Esophagus muscularis mucosa (tissue), 4 donors: ENCODE results near the gene LGALS3BP. TPM values are rescaled to one million over a fixed set of nuclear protein-coding genes. Genes with fewer than 3 reads are reported as not detected.

Experiments
- DNase-seq: peaks from one replicate; pipeline ENCODE4 v3.0.0-alpha.2; 2017; ENCODE audit errors: extremely low spot score
- H3K27ac ChIP-seq, 4 donors: fragments of 200-600 bp; sonication (generic); replicated peaks in 1 of 4; 1 replicate in 3 of 4; 2 replicates in 1 of 4; pipeline ENCODE4 v1.5.1; 2016 to 2019; ENCODE audit warnings: mild to moderate bottlenecking in 1 of 4
- H3K27me3 ChIP-seq, 4 donors: fragments of 200-600 bp; sonication (generic); one replicate each; pipeline versions ENCODE4 v1.5.1 to v1.6.0; 2016 to 2019
- H3K36me3 ChIP-seq, 4 donors: fragments of 200-600 bp; sonication (generic); one replicate each; pipeline ENCODE4 v1.5.1; 2016 to 2019
- H3K4me1 ChIP-seq, 4 donors: fragments of 200-600 bp; sonication (generic); one replicate each; pipeline ENCODE4 v1.5.1; 2016 to 2019
- H3K4me3 ChIP-seq, 4 donors: fragments of 200-600 bp; sonication (generic); 1 replicate in 2 of 4; 2 replicates in 2 of 4; pipeline ENCODE4 v1.5.1; 2016 to 2019; ENCODE audit warnings: mild to moderate bottlenecking in 4 of 4, moderate library complexity in 1 of 4
- H3K9me3 ChIP-seq, 4 donors: fragments of 200-600 bp; sonication (generic); 1 replicate in 3 of 4; 2 replicates in 1 of 4; pipeline ENCODE4 v1.5.1; 2016 to 2019
- EP300 ChIP-seq: sonication (generic); formaldehyde crosslinking; IDR thresholded peaks from one replicate; pipeline ENCODE4 v1.6.1; 2017; ENCODE audit warnings: antibody characterized with exemption
- POLR2A ChIP-seq: fragments of 450-650 bp; IDR thresholded peaks from one replicate; pipeline ENCODE4 v1.6.1; 2017; ENCODE audit warnings: antibody characterized with exemption, moderate library complexity, mild to moderate bottlenecking, low read depth
- POLR2AphosphoS5 ChIP-seq, 2 donors: sonication (generic); formaldehyde crosslinking; IDR thresholded peaks; one replicate each; pipeline ENCODE4 v1.6.1; 2017; ENCODE audit warnings: antibody characterized with exemption in 2 of 2
- WGBS: methylation state at CpG from one replicate; pipeline ENCODE4 v1.1.5; 2018; 5-methylcytosine and 5-hydroxymethylcytosine counted together
- intact Hi-C: fragments of 100-400 bp; cut with DNase I; formaldehyde crosslinking; loops from one replicate; pipeline ENCODE4 v1.15.1; 2023
- total RNA-seq, 4 donors: library from RNA; depleted of rRNA; stranded (reverse); fragments of >200 nt; gene quantifications; one replicate each; pipeline versions ENCODE4 v1.1.0 to v1.2.1, GENCODE V29; 2016
- TF ChIP-seq, protein P1 (sequence below), 3 experiments: fragments of 200-600 bp in 2 of 3; fragments of 450-650 bp in 1 of 3; sonication (generic) in 2 of 3; IDR thresholded peaks; one replicate each; pipeline ENCODE4 v1.5.1; 2017 to 2019; ENCODE audit warnings: antibody characterized with exemption in 3 of 3, mild to moderate bottlenecking in 2 of 3, moderate library complexity in 1 of 3

The LGALS3BP gene
- total RNA-seq, 4 donors from 2014 or later = 106 to 284 (median 197) TPM

DNA sequence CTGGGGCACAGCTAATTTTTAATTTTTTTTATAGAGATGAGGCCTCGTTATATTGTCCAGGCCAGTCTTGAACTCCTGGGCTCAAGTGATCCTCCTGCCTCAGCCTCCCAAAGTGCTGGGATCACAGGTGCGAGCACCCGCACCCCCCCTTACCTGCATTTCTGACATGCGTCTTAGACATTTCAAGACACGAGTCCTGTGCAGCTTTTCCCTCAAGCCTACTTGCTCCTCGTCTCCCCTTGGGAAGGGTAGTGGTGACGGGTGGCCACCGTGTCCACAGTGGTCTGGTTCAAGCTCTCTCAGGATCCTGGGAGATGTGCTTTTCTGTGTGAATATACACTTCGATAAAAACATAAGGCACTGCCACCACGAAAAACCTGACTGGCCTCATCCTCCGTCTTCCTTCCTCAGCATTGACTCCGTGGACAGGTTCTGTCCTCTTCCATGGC, 20.2 kb upstream of the LGALS3BP start:
- WGBS = 92% methylated on average over 12 of the region's 12 CpGs
- Histone ChIP-seq H3K27ac (no peak overlapping the region), H3K4me3 (no peak overlapping the region), H3K4me1 (peaks cover 11 to 28% (median 17%) of the 10 kb centered on the region in 4 donors), H3K27me3 (no peaks in the 10 kb centered on the region), H3K9me3 (no peaks in the 10 kb centered on the region), H3K36me3 (peaks cover 12 to 57% (median 39%) of the 10 kb centered on the region in 4 donors)
- intact Hi-C loops = no loop called here
- no peak for DNase-seq
- TF ChIP-seq EP300 (no peak), POLR2AphosphoS5 (IDR thresholded peaks at IDR 0.05) (no peak), POLR2A (no peak)
- TF ChIP-seq, protein P1, sequence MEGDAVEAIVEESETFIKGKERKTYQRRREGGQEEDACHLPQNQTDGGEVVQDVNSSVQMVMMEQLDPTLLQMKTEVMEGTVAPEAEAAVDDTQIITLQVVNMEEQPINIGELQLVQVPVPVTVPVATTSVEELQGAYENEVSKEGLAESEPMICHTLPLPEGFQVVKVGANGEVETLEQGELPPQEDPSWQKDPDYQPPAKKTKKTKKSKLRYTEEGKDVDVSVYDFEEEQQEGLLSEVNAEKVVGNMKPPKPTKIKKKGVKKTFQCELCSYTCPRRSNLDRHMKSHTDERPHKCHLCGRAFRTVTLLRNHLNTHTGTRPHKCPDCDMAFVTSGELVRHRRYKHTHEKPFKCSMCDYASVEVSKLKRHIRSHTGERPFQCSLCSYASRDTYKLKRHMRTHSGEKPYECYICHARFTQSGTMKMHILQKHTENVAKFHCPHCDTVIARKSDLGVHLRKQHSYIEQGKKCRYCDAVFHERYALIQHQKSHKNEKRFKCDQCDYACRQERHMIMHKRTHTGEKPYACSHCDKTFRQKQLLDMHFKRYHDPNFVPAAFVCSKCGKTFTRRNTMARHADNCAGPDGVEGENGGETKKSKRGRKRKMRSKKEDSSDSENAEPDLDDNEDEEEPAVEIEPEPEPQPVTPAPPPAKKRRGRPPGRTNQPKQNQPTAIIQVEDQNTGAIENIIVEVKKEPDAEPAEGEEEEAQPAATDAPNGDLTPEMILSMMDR (IDR thresholded peaks at IDR 0.05) = no peak

DNA sequence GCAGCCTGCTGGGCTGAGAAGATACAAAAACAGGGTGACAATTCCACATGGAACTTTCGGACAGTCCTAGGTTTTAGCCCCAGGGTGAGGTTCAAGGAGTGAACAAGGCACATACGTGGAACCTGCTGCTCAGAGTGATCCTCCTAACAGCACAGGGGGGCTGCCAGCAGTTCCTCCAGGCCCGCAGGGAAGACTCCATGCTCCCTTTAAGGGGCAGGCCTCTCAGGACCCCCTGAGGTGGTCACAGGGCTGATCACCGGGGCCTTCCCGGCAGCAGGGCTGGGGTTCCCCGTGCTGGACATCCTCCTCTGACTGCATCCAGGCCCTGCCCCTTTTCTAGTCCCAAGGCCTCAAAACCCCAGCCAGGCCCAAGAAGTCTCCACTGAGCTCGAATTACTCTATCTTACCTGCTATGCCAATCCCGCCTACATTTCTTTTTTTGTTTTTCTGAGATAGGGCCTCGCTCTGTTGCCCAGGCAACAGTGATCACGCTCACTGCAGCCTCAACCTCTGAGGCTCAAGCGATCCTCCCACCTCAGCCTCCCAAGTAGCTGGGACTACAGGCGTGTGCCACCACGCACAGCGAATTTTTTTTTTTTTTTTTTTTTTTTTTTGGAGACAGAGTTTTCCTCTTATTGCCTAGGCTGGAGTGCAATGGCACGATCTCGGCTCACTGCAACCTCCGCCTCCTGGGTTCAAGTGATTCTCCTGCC, 19.5 kb upstream of the LGALS3BP start:
- no peak for DNase-seq

DNA sequence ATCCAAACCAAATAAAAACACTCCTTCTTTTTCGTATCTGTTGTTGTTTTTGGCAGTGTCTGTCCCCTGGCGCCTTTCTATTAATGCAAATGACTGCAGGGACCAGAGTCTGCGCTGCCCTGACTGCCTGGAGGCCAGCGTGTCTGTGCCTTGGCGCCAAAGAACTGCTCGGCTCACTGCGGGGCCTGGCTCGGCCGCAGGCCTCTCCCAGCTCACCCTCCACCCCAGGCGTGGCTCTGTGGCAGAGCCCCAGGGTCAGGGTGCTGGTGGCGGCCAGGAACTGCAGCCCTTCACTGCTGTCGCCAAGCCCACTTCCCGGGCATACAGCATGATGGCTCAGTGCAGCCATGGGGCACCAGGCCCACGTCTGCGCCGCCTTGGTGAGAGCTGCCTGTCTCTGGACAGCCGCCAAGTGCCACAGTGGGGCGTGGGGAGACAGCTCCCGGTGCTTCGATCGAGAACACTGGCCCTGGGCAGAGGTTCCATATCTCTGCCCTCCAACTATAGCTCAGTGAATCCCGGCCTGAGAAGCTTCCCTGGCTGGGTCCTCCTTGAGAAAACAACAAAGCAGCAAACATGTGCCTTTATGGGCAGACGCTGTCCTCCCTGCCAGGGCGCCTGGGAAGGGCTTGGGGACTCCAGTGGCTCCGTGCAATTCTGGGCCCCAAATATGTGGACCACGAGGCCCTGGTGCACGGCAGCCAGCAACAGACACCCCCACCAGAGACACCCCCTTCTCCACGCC, 18.8 kb upstream of the LGALS3BP start:
- no peaks in the 10 kb centered on the region for H3K9me3 ChIP-seq
- H3K4me1 ChIP-seq = peaks cover 11 to 25% (median 16%) of the 10 kb centered on the region in 4 donors
- no peak overlapping the region for H3K4me3 ChIP-seq
- no peaks in the 10 kb centered on the region for H3K27me3 ChIP-seq
- H3K36me3 ChIP-seq = peaks cover 12 to 72% (median 54%) of the 10 kb centered on the region in 4 donors
- WGBS = 79% methylated on average over 13 of the region's 28 CpGs
- intact Hi-C loops = no loop called here
- no peak for TF ChIP-seq EP300
- no peak for DNase-seq
- H3K27ac ChIP-seq = no peak overlapping the region

More for the DNA sequence above, 19.5 kb upstream of the LGALS3BP start:
- Histone ChIP-seq H3K4me3 (no peak overlapping the region), H3K27me3 (no peaks in the 10 kb centered on the region), H3K36me3 (peaks cover 12 to 64% (median 46%) of the 10 kb centered on the region in 4 donors), H3K4me1 (peaks cover 11 to 28% (median 17%) of the 10 kb centered on the region in 4 donors), H3K27ac (no peak overlapping the region), H3K9me3 (no peaks in the 10 kb centered on the region)
- intact Hi-C loops = no loop called here
- WGBS = 97% methylated on average over 15 of the region's 17 CpGs
- TF ChIP-seq POLR2AphosphoS5 (IDR thresholded peaks at IDR 0.05) (no peak), EP300 (no peak)

DNA sequence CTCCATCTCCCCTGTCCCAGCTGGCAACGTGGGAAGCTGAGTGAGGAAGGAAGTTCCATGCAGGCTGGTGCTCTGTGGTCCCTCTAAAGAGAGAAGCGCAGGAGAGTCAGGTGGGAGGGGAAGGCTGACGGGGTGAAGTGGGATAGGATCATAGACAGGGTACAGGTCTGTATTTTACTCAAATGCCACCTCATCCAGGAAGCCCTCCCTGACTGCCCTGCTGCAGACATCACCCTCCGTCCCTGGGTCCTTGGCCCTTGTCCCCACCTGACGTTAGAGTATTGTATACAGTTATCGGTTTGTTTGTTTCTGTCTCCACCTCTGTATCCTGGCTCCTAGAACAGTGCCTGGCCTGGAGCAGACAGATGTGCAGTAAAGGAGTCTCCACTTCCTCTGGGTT, 18.2 kb upstream of the LGALS3BP start:
- H3K4me3 ChIP-seq = no peak overlapping the region
- H3K36me3 ChIP-seq = peaks cover 12 to 77% (median 57%) of the 10 kb centered on the region in 4 donors
- DNase-seq = no peak
- no peaks in the 10 kb centered on the region for H3K9me3 ChIP-seq
- H3K4me1 ChIP-seq = peaks cover 7 to 27% (median 19%) of the 10 kb centered on the region in 4 donors
- no peak overlapping the region for H3K27ac ChIP-seq
- 82% methylated on average over 6 of the region's 6 CpGs for WGBS
- H3K27me3 ChIP-seq = no peaks in the 10 kb centered on the region
- no peak for TF ChIP-seq POLR2A
- TF ChIP-seq EP300 = no peak
- intact Hi-C loops = no loop called here

DNA sequence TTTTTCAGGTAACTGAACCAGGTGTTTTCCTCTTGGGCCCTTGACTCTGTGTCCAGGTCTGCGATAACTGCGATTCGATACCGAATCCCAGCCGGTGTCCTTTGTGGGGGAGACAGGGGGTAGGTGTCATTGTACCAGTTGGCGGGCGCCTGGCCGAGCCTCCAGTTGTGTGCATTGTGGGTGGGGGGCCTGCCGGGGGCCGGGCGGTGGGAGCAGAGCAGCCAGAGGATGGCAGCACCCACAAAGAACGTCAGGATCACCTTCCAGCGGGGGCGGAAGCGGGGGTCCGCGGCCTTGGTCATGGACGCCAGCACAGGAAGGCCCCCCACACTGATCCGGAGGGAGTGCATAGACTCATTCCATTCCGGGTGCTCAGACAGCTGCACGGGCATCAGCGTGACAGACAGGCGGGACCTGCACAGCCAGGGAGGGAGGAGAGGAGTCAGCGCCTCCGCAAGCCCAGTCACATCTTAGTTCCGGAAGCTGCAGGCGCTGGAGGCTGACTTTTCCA, 17.6 kb upstream of the LGALS3BP start:
- no peak overlapping the region for H3K4me3 ChIP-seq
- TF ChIP-seq POLR2A (no peak), POLR2AphosphoS5 (IDR thresholded peaks at IDR 0.05) (no peak), EP300 (no peak)
- TF ChIP-seq, protein P1 (IDR thresholded peaks at IDR 0.05) = no peak
- no peak for DNase-seq
- intact Hi-C loops = no loop called here
- no peaks in the 10 kb centered on the region for H3K27me3 ChIP-seq
- H3K27ac ChIP-seq = no peak overlapping the region
- peaks cover 7 to 24% (median 20%) of the 10 kb centered on the region in 4 donors for H3K4me1 ChIP-seq
- peaks cover 12 to 78% (median 63%) of the 10 kb centered on the region in 4 donors for H3K36me3 ChIP-seq
- WGBS = 97% methylated on average over 22 of the region's 27 CpGs
- H3K9me3 ChIP-seq = no peaks in the 10 kb centered on the region

DNA sequence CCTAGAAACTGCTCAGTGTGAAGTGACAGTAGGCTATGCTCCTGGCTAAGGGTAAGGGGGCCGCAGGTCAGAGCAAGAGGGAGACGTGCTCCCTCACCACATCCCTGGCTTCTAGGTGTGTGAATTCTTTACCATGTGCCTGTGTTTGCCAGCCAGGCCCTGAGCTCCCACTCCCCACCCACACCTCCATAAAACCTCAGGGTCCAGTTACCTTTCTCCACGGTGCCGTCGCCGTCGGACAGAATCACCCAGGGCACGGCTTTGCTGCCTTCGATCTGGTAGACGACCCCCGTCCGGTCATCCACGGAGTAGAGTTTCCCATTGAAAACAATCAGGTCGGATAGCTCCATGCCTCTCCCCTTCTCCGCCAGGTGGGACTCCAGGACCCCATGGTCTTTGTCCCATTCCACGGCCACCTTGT, 17.1 kb upstream of the LGALS3BP start:
- Histone ChIP-seq H3K27me3 (no peaks in the 10 kb centered on the region), H3K4me1 (peaks cover 7 to 24% (median 20%) of the 10 kb centered on the region in 4 donors), H3K36me3 (peaks cover 12 to 83% (median 68%) of the 10 kb centered on the region in 4 donors), H3K4me3 (no peak overlapping the region), H3K27ac (no peak overlapping the region), H3K9me3 (no peaks in the 10 kb centered on the region)
- intact Hi-C loops = no loop called here
- WGBS = 96% methylated on average over 16 of the region's 16 CpGs
- no peak for DNase-seq
- TF ChIP-seq EP300 (no peak), POLR2AphosphoS5 (IDR thresholded peaks at IDR 0.05) (no peak), POLR2A (no peak)
- TF ChIP-seq, protein P1 (IDR thresholded peaks at IDR 0.05) = no peak
